Mesendoderm (in vitro differentiated cells): ENCODE measurements around the gene GALNT4.

Experiments used
- DNase-seq: peaks from one replicate; pipeline ENCODE4 v3.0.0; 2013
- H2AK5ac ChIP-seq: 2 replicates; pipeline ENCODE4 v1.6.1; 2013; ENCODE audit warnings: low read length, inconsistent platforms
- H2BK120ac ChIP-seq: 2 replicates; pipeline ENCODE4 v1.6.1; 2013; ENCODE audit warnings: low read depth, mild to moderate bottlenecking, low read length, moderate library complexity, mixed read lengths
- H2BK15ac ChIP-seq: replicated peaks from 2 replicates; pipeline ENCODE4 v1.6.1; 2013; ENCODE audit warnings: low read depth, mild to moderate bottlenecking, moderate library complexity
- H2BK5ac ChIP-seq: 2 replicates; pipeline ENCODE4 v1.6.1; 2013; ENCODE audit warnings: low read length, inconsistent platforms
- H3K18ac ChIP-seq: 2 replicates; pipeline ENCODE4 v1.6.1; 2013; ENCODE audit warnings: mild to moderate bottlenecking, low read length, mixed read lengths
- H3K23ac ChIP-seq: one replicate; pipeline ENCODE4 v1.6.1; 2013; ENCODE audit warnings: low read length
- H3K27ac ChIP-seq: 2 replicates; pipeline ENCODE4 v1.5.1; 2013; ENCODE audit warnings: low read depth, mild to moderate bottlenecking, inconsistent platforms, low read length, moderate library complexity
- H3K27me3 ChIP-seq: 2 replicates; pipeline ENCODE4 v1.6.1; 2013; ENCODE audit warnings: low read length, control low read depth, mild to moderate bottlenecking, inconsistent platforms; ENCODE audit not compliant: insufficient read depth, poor library complexity
- H3K36me3 ChIP-seq: 2 replicates; pipeline ENCODE4 v1.6.1; 2013; ENCODE audit warnings: low read length, inconsistent platforms; ENCODE audit not compliant: control insufficient read depth, insufficient read depth
- H3K4ac ChIP-seq: one replicate; pipeline ENCODE4 v1.6.1; 2013; ENCODE audit warnings: low read depth, mild to moderate bottlenecking, low read length, moderate library complexity
- H3K4me1 ChIP-seq: 2 replicates; pipeline ENCODE4 v1.6.1; 2013; ENCODE audit warnings: low read depth, low read length, inconsistent platforms; ENCODE audit not compliant: control insufficient read depth
- H3K4me2 ChIP-seq: 2 replicates; pipeline ENCODE4 v1.6.1; 2013; ENCODE audit warnings: low read length
- H3K4me3 ChIP-seq: 2 replicates; pipeline ENCODE4 v1.5.1; 2013; ENCODE audit warnings: mild to moderate bottlenecking, low read length
- H3K56ac ChIP-seq: one replicate; pipeline ENCODE4 v1.6.1; 2013; ENCODE audit warnings: low read length
- H3K79me1 ChIP-seq: 2 replicates; pipeline ENCODE4 v1.6.1; 2013; ENCODE audit warnings: low read length, inconsistent platforms
- H3K79me2 ChIP-seq: 2 replicates; pipeline ENCODE4 v1.6.1; 2013; ENCODE audit warnings: mild to moderate bottlenecking, low read length; ENCODE audit not compliant: control insufficient read depth, insufficient read depth
- H3K9ac ChIP-seq: 2 replicates; pipeline ENCODE4 v1.6.1; 2013; ENCODE audit warnings: low read length, inconsistent platforms
- H4K5ac ChIP-seq: one replicate; pipeline ENCODE4 v1.6.1; 2013; ENCODE audit warnings: low read length
- H4K8ac ChIP-seq: one replicate; pipeline ENCODE4 v1.6.1; 2013; ENCODE audit warnings: low read depth, mild to moderate bottlenecking, control low read depth, low read length, moderate library complexity
- WGBS: extraction: QIAGEN DNeasy Blood & Tissue Kit; methylation state at CpG from one replicate; pipeline ENCODE4 v1.1.7; 2013; ENCODE audit warnings: low lambda C conversion rate, missing lambda C conversion rate; ENCODE audit not compliant: insufficient coverage; ENCODE audit errors: extremely low coverage; 5-methylcytosine and 5-hydroxymethylcytosine counted together

The GALNT4 gene

DNA sequence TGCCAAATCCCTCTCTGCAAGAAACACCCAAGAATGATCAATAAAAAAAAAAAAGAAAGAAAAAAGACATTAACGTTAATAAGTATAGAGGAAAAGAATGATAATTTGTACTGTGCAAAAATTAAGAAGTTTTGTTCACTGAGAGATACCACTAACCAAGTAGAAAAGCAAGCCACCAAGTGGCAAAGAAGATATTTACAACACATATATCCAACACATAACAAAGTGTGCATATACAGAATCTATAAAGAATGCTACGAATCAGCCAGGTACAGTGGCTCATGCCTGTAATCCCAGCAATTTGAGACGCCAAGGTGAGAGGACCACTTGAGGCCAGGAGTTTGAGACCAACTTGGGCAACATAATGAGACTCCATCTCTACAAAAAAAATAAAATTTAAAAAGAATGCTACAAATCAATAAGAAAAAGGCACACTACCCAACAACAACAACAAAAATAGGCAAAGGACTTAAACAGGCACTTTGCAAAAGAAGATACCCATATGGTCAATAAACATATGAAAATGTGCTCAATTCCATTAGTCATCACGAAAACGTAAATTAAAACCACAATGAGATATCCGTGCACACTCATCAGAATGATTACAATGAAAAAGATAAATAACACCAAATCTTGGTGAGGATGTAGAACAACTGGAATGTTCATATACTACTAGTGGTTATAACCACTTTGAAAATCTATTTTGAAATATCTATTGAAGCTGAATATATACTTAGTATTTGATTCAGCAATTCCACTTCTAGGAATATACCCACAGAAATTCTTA lies 19.8 kb downstream of the GALNT4 start:
- H3K79me1 ChIP-seq, result no peaks in the 10 kb centered on the region
- no peak overlapping the region for H4K5ac ChIP-seq
- H3K4ac ChIP-seq, result no peak overlapping the region
- H2BK120ac ChIP-seq, result no peak overlapping the region
- H3K79me2 ChIP-seq, result no peaks in the 10 kb centered on the region
- no peak overlapping the region for H4K8ac ChIP-seq
- 100% methylated on average over 1 of the region's 6 CpGs for WGBS
- no peak overlapping the region for H3K9ac ChIP-seq
- no peak overlapping the region for H3K23ac ChIP-seq
- no peak for DNase-seq
- no peaks in the 10 kb centered on the region for H3K36me3 ChIP-seq
- no peak overlapping the region for H3K4me2 ChIP-seq
- no peaks in the 10 kb centered on the region for H3K4me1 ChIP-seq
- H2BK15ac ChIP-seq, result no peak overlapping the region
- no peak overlapping the region for H3K27ac ChIP-seq
- H3K27me3 ChIP-seq, result no peaks in the 10 kb centered on the region
- H3K4me3 ChIP-seq, result no peak overlapping the region
- no peak overlapping the region for H3K56ac ChIP-seq
- H2AK5ac ChIP-seq, result no peak overlapping the region
- H3K18ac ChIP-seq, result no peak overlapping the region
- no peak overlapping the region for H2BK5ac ChIP-seq

DNA sequence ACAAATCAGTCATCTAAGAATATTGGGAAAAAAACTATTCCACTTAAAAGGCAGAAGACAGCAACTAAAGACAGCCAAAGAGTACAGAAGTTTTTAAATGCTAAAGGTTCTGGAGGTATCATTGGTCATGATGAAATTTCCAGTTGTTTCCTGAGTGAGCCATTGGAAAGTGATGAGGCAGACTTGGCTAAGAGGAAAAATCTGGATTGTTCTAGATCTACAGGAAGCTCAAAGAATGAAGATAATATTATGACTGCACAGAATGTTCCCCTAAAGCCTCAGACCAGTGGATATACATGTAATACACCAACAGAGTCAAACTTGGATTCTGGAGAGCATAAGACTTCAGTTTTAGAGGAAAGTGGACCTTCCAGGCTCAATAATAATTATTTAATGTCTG lies 22.8 kb downstream of the GALNT4 start:
- Histone ChIP-seq H3K18ac (no peak overlapping the region), H2BK15ac (no peak overlapping the region), H3K79me2 (no peaks in the 10 kb centered on the region), H2BK5ac (no peak overlapping the region), H3K4me3 (no peak overlapping the region), H3K56ac (no peak overlapping the region), H3K4me2 (no peak overlapping the region), H3K36me3 (no peaks in the 10 kb centered on the region), H3K27ac (no peak overlapping the region), H3K27me3 (no peaks in the 10 kb centered on the region), H4K5ac (no peak overlapping the region), H3K79me1 (no peaks in the 10 kb centered on the region), H4K8ac (no peak overlapping the region), H2BK120ac (no peak overlapping the region), H3K23ac (no peak overlapping the region), H3K9ac (no peak overlapping the region), H3K4ac (no peak overlapping the region), H3K4me1 (no peaks in the 10 kb centered on the region), H2AK5ac (no peak overlapping the region)
- DNase-seq, result no peak

DNA sequence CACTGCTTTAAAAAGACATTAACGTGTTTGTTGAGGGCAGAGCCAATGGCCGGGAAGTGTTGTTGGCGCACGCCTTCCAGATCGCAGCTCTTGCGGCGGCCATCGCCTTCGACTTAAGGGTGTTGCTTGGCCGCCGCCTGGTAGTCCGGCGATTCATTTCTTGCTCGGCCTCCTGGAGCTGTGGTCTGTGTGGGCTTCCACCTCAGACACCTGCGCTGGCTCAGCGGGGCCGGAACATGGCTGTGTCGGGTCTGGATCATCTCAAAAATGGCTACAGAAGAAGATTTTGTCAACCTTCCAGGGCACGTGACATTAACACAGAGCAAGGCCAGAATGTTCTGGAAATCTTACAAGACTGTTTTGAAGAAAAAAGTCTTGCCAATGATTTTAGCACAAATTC lies 24.7 kb downstream of the GALNT4 start:
- Histone ChIP-seq H4K8ac (no peak overlapping the region), H3K27me3 (no peaks in the 10 kb centered on the region), H2BK120ac (no peak overlapping the region), H3K18ac (no peak overlapping the region), H3K4ac (no peak overlapping the region), H2BK5ac (no peak overlapping the region), H3K36me3 (no peaks in the 10 kb centered on the region), H3K27ac (no peak overlapping the region), H3K23ac (no peak overlapping the region), H3K4me3 (no peak overlapping the region), H3K79me1 (no peaks in the 10 kb centered on the region), H3K4me1 (no peaks in the 10 kb centered on the region), H3K56ac (no peak overlapping the region), H3K4me2 (no peak overlapping the region), H2AK5ac (no peak overlapping the region), H3K79me2 (no peaks in the 10 kb centered on the region), H2BK15ac (no peak overlapping the region), H4K5ac (no peak overlapping the region), H3K9ac (no peak overlapping the region)
- WGBS, result no CpG with 5 or more reads among the region's 19 CpGs
- no peak for DNase-seq

DNA sequence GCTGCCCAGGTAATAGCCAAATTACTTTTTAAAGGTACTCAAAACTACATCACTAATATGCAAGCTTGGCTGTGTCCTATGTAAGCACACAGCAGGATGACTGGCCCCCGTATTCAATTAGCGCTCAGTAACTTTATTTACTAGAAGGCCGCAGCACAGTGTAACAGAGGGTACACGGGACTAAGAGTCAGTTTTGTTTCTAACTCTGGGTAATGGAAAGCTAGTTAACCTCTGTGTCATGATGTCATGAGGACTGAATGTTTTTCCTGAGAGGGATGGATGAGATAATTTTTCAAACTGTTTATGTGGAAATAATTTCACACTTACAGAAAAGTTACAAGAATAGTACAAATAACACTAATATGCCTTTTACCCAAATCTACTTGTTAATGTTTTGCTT lies 27.1 kb downstream of the GALNT4 start:
- H2BK5ac ChIP-seq, result no peak overlapping the region
- no peak overlapping the region for H3K18ac ChIP-seq
- H3K27ac ChIP-seq, result no peak overlapping the region
- H3K56ac ChIP-seq, result no peak overlapping the region
- no peak overlapping the region for H2BK15ac ChIP-seq
- no peak overlapping the region for H2BK120ac ChIP-seq
- H3K4me2 ChIP-seq, result no peak overlapping the region
- no peak overlapping the region for H3K4ac ChIP-seq
- no peaks in the 10 kb centered on the region for H3K79me1 ChIP-seq
- no peak overlapping the region for H4K5ac ChIP-seq
- no peaks in the 10 kb centered on the region for H3K36me3 ChIP-seq
- no CpG with 5 or more reads among the region's 4 CpGs for WGBS
- no peaks in the 10 kb centered on the region for H3K4me1 ChIP-seq
- H2AK5ac ChIP-seq, result no peak overlapping the region
- H4K8ac ChIP-seq, result no peak overlapping the region
- no peaks in the 10 kb centered on the region for H3K27me3 ChIP-seq
- DNase-seq, result no peak
- H3K4me3 ChIP-seq, result no peak overlapping the region
- no peak overlapping the region for H3K23ac ChIP-seq
- H3K9ac ChIP-seq, result no peak overlapping the region
- H3K79me2 ChIP-seq, result no peaks in the 10 kb centered on the region

DNA sequence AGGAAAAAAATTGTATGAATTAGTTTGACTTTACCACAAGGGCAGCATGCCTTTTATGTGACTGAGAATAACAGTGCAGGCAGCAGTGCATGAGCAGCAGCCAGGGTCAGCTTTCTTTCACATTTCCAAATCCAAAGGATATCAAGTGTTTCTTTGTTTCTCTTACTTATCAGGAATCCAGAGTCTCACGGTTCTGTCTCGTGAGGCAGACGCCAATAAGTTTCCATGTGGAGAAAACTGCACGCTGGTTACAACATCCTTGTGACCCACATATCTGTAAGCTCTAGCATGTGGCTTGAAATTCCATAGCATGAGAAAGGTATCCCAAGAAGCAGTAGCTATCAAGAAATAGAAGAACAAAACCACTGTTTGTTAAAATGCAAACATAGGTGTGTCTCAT lies 27.6 kb downstream of the GALNT4 start:
- Histone ChIP-seq H3K18ac (no peak overlapping the region), H3K27ac (no peak overlapping the region), H2BK5ac (no peak overlapping the region), H2AK5ac (no peak overlapping the region), H3K23ac (no peak overlapping the region), H3K56ac (no peak overlapping the region), H3K27me3 (no peaks in the 10 kb centered on the region), H3K4ac (no peak overlapping the region), H3K9ac (no peak overlapping the region), H3K4me1 (no peaks in the 10 kb centered on the region), H3K4me2 (no peak overlapping the region), H4K5ac (no peak overlapping the region), H2BK120ac (no peak overlapping the region), H3K79me2 (no peaks in the 10 kb centered on the region), H3K36me3 (no peaks in the 10 kb centered on the region), H4K8ac (no peak overlapping the region), H3K4me3 (no peak overlapping the region), H2BK15ac (no peak overlapping the region), H3K79me1 (no peaks in the 10 kb centered on the region)
- DNase-seq, result no peak
- no CpG with 5 or more reads among the region's 4 CpGs for WGBS
